GM12892 (cell line): ENCODE data around the gene FBXO40.

Source experiments
- DNase-seq: peaks from one replicate; pipeline ENCODE4 v3.0.0; 2011; ENCODE audit not compliant: insufficient read length
- FAIRE-seq: peaks from 2 replicates; lab custom pipeline; 2011; peaks lifted over from hg19 to GRCh38; lab: Jason Lieb, UNC
- POLR2A ChIP-seq: IDR thresholded peaks from 2 replicates; pipeline ENCODE4 v1.6.1; 2011; ENCODE audit warnings: low read depth, low read length, control low read depth
- POLR2AphosphoS5 ChIP-seq: IDR thresholded peaks from 2 replicates; pipeline ENCODE4 v1.6.1; 2011; ENCODE audit warnings: low read depth, low read length, control low read depth
- TAF1 ChIP-seq: IDR thresholded peaks from 2 replicates; pipeline ENCODE4 v1.6.1; 2011; ENCODE audit warnings: low read depth, mild to moderate bottlenecking, control low read depth, low read length, borderline replicate concordance

FBXO40 gene

DNA sequence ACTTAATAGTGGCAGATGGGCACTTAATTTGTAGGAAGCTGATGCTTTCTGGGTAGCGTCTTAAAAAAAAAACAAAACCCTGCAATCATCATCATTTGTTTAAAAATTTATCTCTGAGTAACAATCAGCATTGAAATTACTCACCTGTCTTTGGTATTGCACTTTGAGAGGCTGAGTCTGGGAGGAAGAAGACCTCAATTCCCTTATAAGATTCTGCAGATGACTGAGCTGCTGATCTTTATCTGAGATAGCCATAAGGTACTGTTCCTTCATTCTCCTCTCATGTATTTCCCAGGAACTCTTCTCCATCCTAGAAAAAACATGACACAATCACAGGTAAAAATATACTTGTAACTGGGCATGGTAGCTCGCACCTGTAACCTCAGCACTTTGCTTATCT lies 84.0 kb downstream of the FBXO40 start:
- DNase-seq (no peak), FAIRE-seq (no peak)
- TF ChIP-seq POLR2A (no peak), TAF1 (no peak), POLR2AphosphoS5 (no peak)
